ENCODE measurements around the gene DBX1.

DNA sequence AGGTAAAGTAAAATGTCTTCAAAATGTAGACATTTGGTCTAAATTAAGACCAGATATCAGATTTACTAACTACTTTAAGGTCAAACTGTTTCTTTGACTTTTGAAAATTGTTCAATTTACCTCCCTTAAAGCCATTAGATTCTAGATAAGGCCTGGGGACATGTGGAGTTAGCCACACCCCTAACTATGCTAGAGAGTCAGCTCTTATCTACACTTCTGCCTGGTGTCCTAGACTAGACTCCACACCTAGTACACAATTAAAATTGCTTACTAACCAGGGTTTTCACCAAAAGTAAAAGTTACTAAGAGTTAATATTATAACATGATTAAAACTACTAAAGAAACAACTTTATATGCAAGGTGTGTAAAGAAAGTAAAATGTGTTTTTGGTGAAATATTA lies 43.6 kb upstream of the DBX1 start:
- TF ChIP-seq, protein P1, sequence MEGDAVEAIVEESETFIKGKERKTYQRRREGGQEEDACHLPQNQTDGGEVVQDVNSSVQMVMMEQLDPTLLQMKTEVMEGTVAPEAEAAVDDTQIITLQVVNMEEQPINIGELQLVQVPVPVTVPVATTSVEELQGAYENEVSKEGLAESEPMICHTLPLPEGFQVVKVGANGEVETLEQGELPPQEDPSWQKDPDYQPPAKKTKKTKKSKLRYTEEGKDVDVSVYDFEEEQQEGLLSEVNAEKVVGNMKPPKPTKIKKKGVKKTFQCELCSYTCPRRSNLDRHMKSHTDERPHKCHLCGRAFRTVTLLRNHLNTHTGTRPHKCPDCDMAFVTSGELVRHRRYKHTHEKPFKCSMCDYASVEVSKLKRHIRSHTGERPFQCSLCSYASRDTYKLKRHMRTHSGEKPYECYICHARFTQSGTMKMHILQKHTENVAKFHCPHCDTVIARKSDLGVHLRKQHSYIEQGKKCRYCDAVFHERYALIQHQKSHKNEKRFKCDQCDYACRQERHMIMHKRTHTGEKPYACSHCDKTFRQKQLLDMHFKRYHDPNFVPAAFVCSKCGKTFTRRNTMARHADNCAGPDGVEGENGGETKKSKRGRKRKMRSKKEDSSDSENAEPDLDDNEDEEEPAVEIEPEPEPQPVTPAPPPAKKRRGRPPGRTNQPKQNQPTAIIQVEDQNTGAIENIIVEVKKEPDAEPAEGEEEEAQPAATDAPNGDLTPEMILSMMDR (IDR thresholded peaks at IDR 0.05; ENCODE audit: low read depth, low read length): no peak
- TF ChIP-seq EZH2phosphoT487 (IDR thresholded peaks at IDR 0.05; ENCODE audit: low read depth): no peak

All from OCI-LY3 (cell line).